Liver (tissue), 9 donors: ENCODE data around the gene GPATCH3. TPM values are rescaled to one million over a fixed set of nuclear protein-coding genes. Genes with fewer than 3 reads are reported as not detected.

Experiments used
- DNase-seq: peaks from one replicate; pipeline ENCODE4 v3.0.0-alpha.2; 2017; ENCODE audit warnings: low spot score
- H3K27ac ChIP-seq, 2 donors: one replicate each; pipeline ENCODE4 v1.7.0; 2013; ENCODE audit warnings: inconsistent platforms in 2 of 2, low read length in 2 of 2, control low read depth in 1 of 2, low read depth in 1 of 2, mild to moderate bottlenecking in 1 of 2
- H3K27me3 ChIP-seq, 4 donors: one replicate each; pipeline versions ENCODE4 v1.6.1 to v1.7.0; 2013; ENCODE audit warnings: low read length in 3 of 4, inconsistent platforms in 1 of 4, mild to moderate bottlenecking in 1 of 4, moderate library complexity in 1 of 4; ENCODE audit not compliant: control insufficient read depth in 4 of 4, insufficient read depth in 4 of 4
- H3K36me3 ChIP-seq, 4 donors: one replicate each; pipeline versions ENCODE4 v1.6.1 to v1.7.0; 2013; ENCODE audit warnings: low read length in 3 of 4, mild to moderate bottlenecking in 3 of 4, low read depth in 1 of 4, moderate library complexity in 1 of 4; ENCODE audit not compliant: control insufficient read depth in 4 of 4, insufficient read depth in 3 of 4
- H3K4me1 ChIP-seq, 4 donors: one replicate each; pipeline versions ENCODE4 v1.6.1 to v1.7.0; 2013; ENCODE audit warnings: low read length in 3 of 4, mild to moderate bottlenecking in 3 of 4, moderate library complexity in 1 of 4; ENCODE audit not compliant: control insufficient read depth in 4 of 4, insufficient read depth in 4 of 4
- H3K4me3 ChIP-seq, 3 donors: one replicate each; pipeline versions ENCODE4 v1.6.1 to v1.7.0; 2013; ENCODE audit warnings: low read length in 3 of 3, control low read depth in 1 of 3, low read depth in 1 of 3, mild to moderate bottlenecking in 1 of 3
- H3K9ac ChIP-seq, 2 donors: one replicate each; pipeline ENCODE4 v1.7.0; 2013; ENCODE audit warnings: low read length in 2 of 2, mild to moderate bottlenecking in 2 of 2, moderate library complexity in 2 of 2, control low read depth in 1 of 2, low read depth in 1 of 2
- H3K9me3 ChIP-seq, 4 donors: one replicate each; pipeline versions ENCODE4 v1.6.1 to v1.7.0; 2013; ENCODE audit warnings: low read length in 3 of 4; ENCODE audit not compliant: control insufficient read depth in 4 of 4
- ATF3 ChIP-seq: IDR thresholded peaks from 2 replicates; pipeline ENCODE4 v1.6.1; 2016; ENCODE audit warnings: antibody characterized with exemption
- CTCF ChIP-seq: fragments of 150-350 bp; IDR thresholded peaks from 2 replicates; pipeline ENCODE4 v1.5.1; 2017; ENCODE audit warnings: improper control_type of control experiment, low read depth, low read length; ENCODE audit not compliant: missing input control
- EGR1 ChIP-seq, 2 donors: IDR thresholded peaks; 2 replicates each; pipeline ENCODE4 v1.6.1; 2016 to 2018; ENCODE audit warnings: antibody characterized with exemption in 2 of 2, low read depth in 2 of 2
- FOXA1 ChIP-seq: IDR thresholded peaks from 2 replicates; pipeline ENCODE4 v1.6.1; 2016; ENCODE audit warnings: antibody characterized with exemption
- FOXA2 ChIP-seq: IDR thresholded peaks from 2 replicates; pipeline ENCODE4 v1.6.1; 2016; ENCODE audit warnings: antibody characterized with exemption
- GABPA ChIP-seq, 2 donors: IDR thresholded peaks in 1 of 2; conservative IDR thresholded peaks in 1 of 2; 2 replicates each; pipeline ENCODE4 v1.6.1; 2016; ENCODE audit warnings: antibody characterized with exemption in 2 of 2, mild to moderate bottlenecking in 1 of 2, moderate library complexity in 1 of 2
- HNF4A ChIP-seq, 2 donors: conservative IDR thresholded peaks; 2 replicates each; pipeline ENCODE4 v1.6.1; 2016; ENCODE audit warnings: antibody characterized with exemption in 2 of 2, mild to moderate bottlenecking in 2 of 2
- HNF4G ChIP-seq: IDR thresholded peaks from 2 replicates; pipeline ENCODE4 v1.6.1; 2016; ENCODE audit warnings: antibody characterized with exemption
- JUND ChIP-seq, 2 donors: IDR thresholded peaks; 2 replicates each; pipeline ENCODE4 v1.6.1; 2016; ENCODE audit warnings: antibody characterized with exemption in 2 of 2
- NR2F2 ChIP-seq: IDR thresholded peaks from 2 replicates; pipeline ENCODE4 v1.6.1; 2016; ENCODE audit warnings: antibody characterized with exemption
- RAD21 ChIP-seq, 2 donors: IDR thresholded peaks; 2 replicates each; pipeline ENCODE4 v1.6.1; 2016; ENCODE audit warnings: antibody characterized with exemption in 2 of 2, mild to moderate bottlenecking in 2 of 2
- REST ChIP-seq: IDR thresholded peaks from 2 replicates; pipeline ENCODE4 v1.6.1; 2016; ENCODE audit warnings: antibody characterized with exemption, mild to moderate bottlenecking
- RXRA ChIP-seq, 2 donors: IDR thresholded peaks; 2 replicates each; pipeline ENCODE4 v1.6.1; 2017 to 2018; ENCODE audit warnings: antibody characterized with exemption in 2 of 2, mild to moderate bottlenecking in 1 of 2
- SP1 ChIP-seq: IDR thresholded peaks from 2 replicates; pipeline ENCODE4 v1.6.1; 2018; ENCODE audit warnings: antibody characterized with exemption, mild to moderate bottlenecking
- YY1 ChIP-seq: IDR thresholded peaks from 2 replicates; pipeline ENCODE4 v1.6.1; 2016; ENCODE audit warnings: antibody characterized with exemption, mild to moderate bottlenecking
- ZBTB33 ChIP-seq: IDR thresholded peaks from 2 replicates; pipeline ENCODE4 v1.6.1; 2016; ENCODE audit warnings: antibody characterized with exemption
- WGBS: extraction: QIAGEN DNeasy Blood & Tissue Kit; methylation state at CpG from one replicate; pipeline ENCODE4 v1.1.7; 2013; 5-methylcytosine and 5-hydroxymethylcytosine counted together
- polyA plus RNA-seq, 2 donors: library from polyadenylated mRNA; stranded (reverse) in 1 of 2; unstranded in 1 of 2; fragments of 200-250 nt in 1 of 2; fragments of >200 nt in 1 of 2; fragmentation: Nextera tagmentation in 1 of 2; extraction: Ambion mirVana in 1 of 2; gene quantifications; one replicate each; pipeline versions ENCODE4 v1.2.1 to v1.2.3, GENCODE V29; 2013 to 2015
- total RNA-seq, 2 donors: library from RNA; depleted of rRNA; stranded (reverse); fragments of >200 nt; gene quantifications; one replicate each; pipeline ENCODE4 v1.2.3, GENCODE V29; 2014
- TF ChIP-seq, protein P1 (sequence below): IDR thresholded peaks from 2 replicates; pipeline ENCODE4 v1.6.1; 2016; ENCODE audit warnings: antibody characterized with exemption
- donor health status: healthy.
- donor health status: healthy.
- donor health status: healthy.
- donor health status: healthy.
- donor health status: healthy.

GPATCH3 gene
- total and polyA plus RNA-seq, 4 donors = 5.8 to 6.3 (median 6.2) TPM

- no peak for DNase-seq
- Histone ChIP-seq H3K4me1 (peaks cover 23 to 46% (median 36%) of the 10 kb centered on the region in 4 donors), H3K4me3 (no peak overlapping the region), H3K9me3 (no peaks in the 10 kb centered on the region), H3K9ac (no peak overlapping the region), H3K27ac (peak overlapping the region; percentile 75 to 91), H3K36me3 (peaks cover 7 to 17% (median 15%) of the 10 kb centered on the region in 4 donors), H3K27me3 (no peaks in the 10 kb centered on the region)
- TF ChIP-seq ZBTB33 (no peak), FOXA1 (no peak), HNF4A (conservative IDR thresholded peaks at IDR 0.05) (no peak), REST (no peak), CTCF (no peak), FOXA2 (no peak), HNF4G (no peak), ATF3 (no peak), RAD21 (IDR thresholded peaks at IDR 0.05) (no peak), EGR1 (IDR thresholded peaks at IDR 0.05; ENCODE audit: low read depth in 2 of 2) (no peak), YY1 (no peak), RXRA (IDR thresholded peaks at IDR 0.05) (no peak), SP1 (no peak), NR2F2 (no peak)
- TF ChIP-seq, protein P1, sequence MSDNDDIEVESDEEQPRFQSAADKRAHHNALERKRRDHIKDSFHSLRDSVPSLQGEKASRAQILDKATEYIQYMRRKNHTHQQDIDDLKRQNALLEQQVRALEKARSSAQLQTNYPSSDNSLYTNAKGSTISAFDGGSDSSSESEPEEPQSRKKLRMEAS = no peak
- WGBS = 32% methylated on average over 2 of the region's 2 CpGs
These were observed 38.4 kb upstream of the GPATCH3 start for GRCh38 chr1:26938659-26939025.

GRCh38 chr1:26938004-26938658 lies 37.9 kb upstream of the GPATCH3 start:
- Histone ChIP-seq H3K27me3 (no peaks in the 10 kb centered on the region), H3K4me1 (peaks cover 20 to 41% (median 33%) of the 10 kb centered on the region in 4 donors), H3K9ac (no peak overlapping the region), H3K4me3 (no peak overlapping the region), H3K27ac (peak overlapping the region; percentile 75 to 91), H3K9me3 (no peaks in the 10 kb centered on the region), H3K36me3 (peaks cover 7 to 17% (median 11%) of the 10 kb centered on the region in 4 donors)
- DNase-seq = peak; percentile 55
- 29% methylated on average over 4 of the region's 4 CpGs for WGBS
- TF ChIP-seq EGR1 (IDR thresholded peaks at IDR 0.05; ENCODE audit: low read depth in 2 of 2) = peak; percentile 36 to 91
- peak; percentile 99 for TF ChIP-seq SP1
- TF ChIP-seq GABPA (IDR thresholded peaks at IDR 0.05 in 1 of 2, conservative IDR thresholded peaks at IDR 0.05 in 1 of 2) = peak in 1 of 2 donors; percentile 74
- TF ChIP-seq, protein P1 = peak; percentile 99
- peak; percentile 93 for TF ChIP-seq ZBTB33
- TF ChIP-seq JUND (IDR thresholded peaks at IDR 0.05) = peak; percentile 70 to 92
- peak; percentile 47 to 63 for TF ChIP-seq RAD21 (IDR thresholded peaks at IDR 0.05)
- TF ChIP-seq YY1 = peak; percentile 87
- TF ChIP-seq HNF4G = peak; percentile 90
- TF ChIP-seq REST = no peak
